Hematopoietic multipotent progenitor cell treated with erythropoietin and hydrocortisone succinate and interleukin-3 and kit ligand, for 6 days (in vitro differentiated cells): ENCODE data around the gene SEC22A.

ENCODE experiments used
- DNase-seq: peaks from one replicate; pipeline ENCODE4 v3.0.0-alpha.2; 2015

The SEC22A gene

DNA sequence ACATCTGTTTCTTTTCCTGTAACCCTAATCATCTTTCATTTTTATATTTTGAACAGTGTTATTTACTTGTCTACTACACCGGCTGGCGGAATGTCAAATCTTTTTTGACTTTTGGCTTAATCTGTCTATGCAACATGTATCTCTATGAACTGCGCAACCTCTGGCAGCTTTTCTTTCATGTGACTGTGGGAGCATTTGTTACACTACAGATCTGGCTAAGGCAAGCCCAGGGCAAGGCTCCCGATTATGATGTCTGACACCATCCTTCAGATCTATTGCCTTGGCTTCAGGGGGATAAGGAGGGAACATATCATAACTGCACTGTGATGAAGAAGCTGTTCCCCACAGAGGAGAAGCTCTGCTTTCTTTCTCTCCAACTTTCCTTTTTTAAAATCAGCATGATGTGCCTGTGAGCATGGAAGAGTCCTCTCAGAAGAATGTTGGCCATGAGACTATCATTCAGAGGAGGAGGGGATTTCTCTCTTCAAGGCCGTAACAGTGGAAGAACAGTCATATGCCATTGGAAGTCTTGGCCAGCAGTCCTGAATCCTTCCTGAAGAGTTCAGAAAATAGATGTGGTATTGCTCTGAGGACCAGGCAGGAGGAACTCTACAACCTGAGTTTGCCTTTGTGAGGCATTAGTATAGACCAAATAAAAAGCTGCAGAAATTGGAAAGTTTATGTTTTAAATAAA lies 69.9 kb downstream of the SEC22A start:
- no peak for DNase-seq

DNA sequence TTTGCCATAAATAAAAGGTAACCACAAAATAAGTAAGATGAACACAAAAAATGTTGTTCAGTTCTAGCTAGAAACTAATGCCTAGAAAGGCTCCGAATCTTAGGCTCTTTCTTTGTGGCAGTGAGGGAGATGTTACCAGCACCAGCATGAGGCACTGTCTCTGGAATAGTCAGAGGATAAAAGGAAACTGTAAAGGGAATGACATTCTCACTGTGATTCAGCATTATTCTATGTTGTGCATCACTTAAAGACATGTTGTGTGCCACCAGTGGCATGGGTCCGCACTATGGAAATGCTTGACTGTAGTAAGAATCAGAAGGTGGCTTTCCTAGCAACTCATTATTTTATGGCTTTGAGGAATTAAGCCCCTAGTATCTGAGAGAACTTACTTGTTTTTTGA lies 70.8 kb downstream of the SEC22A start:
- DNase-seq: no peak

DNA sequence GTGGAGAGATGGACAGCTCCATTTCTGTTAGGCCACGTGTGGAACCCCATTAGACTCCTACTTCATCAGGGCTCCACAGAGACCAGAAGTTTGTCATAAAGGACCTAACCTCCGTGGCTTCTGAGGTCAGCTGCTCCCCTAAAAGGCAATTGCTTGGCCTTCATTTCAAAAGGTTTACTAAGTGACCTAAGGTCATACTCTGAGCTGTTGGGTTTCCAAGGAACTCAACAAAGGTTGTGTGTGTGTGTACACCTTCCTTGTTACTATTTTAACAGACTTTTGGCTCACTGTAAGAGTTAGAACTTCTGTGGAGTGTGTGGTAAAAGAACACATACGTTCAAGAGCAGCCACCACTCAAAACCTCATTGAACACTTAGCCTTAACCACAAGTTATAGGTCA lies 73.9 kb downstream of the SEC22A start:
- DNase-seq: no peak

- DNase-seq: no peak
Measured at GRCh38 chr3:123276346-123277006, 74.7 kb downstream of the SEC22A start.

DNA sequence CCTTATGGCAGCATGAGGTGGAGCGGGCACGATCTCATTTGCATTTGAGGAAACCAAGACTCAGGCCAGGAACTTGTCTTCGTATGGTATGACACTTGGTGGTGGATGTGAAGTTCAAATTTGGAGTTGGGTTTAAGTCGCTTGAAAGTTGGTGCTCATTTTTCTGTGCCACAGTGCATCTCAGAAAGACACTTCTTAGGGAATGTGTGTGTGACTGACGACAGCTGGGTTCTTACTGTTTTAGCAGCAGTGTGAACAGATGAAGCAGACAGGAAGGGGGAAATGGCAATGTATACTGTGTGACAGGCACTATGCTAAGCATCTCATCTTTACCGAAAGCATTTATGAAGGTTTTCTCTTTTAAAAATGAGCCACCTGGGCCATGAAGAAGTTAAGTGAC lies 75.4 kb downstream of the SEC22A start:
- no peak for DNase-seq

- DNase-seq: no peak
Measured at GRCh38 chr3:123278446-123278845, 76.7 kb downstream of the SEC22A start.

DNA sequence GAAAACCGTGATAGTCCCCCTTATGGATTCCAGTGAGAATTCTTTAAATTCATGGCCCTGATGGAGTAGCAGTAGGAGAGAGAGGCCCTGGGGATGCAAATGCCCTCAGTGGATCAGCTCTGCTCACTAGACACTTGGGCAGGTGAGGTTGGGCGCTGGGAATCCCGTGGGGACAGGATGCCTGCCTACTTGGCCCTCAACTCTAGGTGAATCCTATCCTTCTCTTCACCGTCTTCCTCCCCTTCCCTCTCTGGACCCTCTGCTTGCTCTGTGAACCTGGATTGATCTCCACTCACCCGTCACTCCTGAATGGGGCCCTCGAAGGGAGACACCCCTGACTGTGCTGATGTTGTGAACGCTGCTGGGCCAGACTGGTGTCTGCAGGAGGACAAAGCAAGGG lies 77.4 kb downstream of the SEC22A start:
- no peak for DNase-seq

DNA sequence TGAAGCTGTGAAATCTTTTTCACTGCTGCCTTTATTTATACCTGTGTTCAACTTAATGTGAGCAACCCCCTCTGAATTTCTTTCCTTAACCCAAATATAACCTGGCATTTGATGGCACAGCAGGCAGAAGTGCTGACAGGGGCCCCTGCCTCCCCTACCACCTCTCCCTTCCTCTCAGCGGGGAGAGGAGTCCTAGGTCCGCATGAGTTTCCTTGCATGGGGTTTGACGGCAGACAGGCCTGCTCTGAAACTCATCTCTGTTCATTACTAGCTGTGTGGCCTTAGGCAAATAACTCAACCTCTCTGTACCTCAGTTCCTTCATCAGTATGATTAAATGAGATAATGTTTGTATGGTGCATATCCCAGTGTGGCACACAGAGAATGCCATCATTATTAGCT lies 79.7 kb downstream of the SEC22A start:
- no peak for DNase-seq

- DNase-seq: no peak
Measured at GRCh38 chr3:123281929-123282328, 80.2 kb downstream of the SEC22A start.

DNA sequence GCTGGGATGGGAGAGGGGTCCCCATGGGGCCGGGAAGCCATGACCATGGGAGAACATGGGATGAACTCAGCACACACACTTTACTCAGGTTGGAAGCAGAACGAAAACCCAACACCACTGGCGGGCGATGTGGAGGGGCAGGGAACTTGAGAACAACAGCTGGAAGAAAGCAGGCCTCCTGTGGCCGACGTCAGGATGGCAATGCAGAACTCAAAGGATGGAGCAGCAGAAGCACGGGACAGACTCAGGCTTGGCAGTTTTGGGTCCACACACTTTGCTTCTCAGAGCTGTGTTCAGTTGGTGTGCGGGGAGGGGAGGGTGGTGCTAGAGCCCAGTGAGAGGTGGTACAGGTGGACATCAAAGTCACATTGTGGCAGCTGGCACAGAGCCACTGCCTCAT lies 80.7 kb downstream of the SEC22A start:
- DNase-seq: no peak

DNA sequence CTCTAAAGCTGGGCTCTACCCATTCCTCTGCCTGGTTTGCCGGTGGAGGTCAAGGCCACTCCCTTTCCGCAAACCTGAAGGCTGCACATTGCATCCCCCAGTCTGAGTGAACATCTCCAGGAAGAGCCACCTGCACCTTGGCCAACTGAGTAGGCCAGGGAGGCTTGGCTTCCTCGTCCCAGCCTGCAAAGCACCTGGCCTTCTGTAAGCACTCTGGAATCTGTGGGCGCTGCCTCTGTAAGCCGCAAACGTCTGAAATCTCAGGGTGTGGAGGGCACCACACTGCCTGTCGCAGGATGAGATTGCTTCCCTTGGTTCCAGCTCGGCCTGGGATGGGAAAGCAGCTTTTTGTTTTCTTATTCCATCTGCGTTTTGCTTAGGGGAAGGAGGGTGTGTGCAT lies 81.3 kb downstream of the SEC22A start:
- no peak for DNase-seq

GRCh38 chr3:123283657-123284398 lies 82.1 kb downstream of the SEC22A start:
- no peak for DNase-seq

DNA sequence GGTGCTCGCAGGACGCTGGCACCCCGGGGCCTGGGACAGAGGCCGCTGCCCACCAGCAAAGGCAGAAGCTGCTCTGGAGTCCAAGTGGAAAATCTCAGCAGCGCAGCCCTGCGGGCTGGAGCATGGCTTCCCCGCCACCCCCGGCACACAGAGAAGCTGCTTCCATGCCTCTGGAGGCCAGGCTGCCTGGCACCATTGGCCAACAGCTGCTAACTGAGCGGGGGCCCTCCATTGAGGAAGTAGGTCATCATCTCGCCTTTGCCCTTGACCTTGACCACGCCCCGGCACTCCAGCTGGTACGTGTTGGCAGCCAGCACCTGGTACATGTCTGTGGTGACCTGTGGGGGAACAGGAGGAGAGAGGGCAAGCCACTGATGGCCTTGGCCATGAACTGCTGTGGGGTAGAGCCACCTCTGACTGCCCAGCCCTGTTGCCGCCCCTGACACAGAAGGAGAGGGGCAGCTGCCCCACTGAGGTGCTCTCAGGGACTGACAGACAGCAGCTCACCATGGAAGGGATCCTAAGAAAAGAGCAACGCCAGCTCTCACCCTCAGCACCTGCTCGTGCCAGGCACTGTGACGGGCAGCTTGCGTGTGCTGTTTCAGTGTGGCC lies 82.8 kb downstream of the SEC22A start:
- no peak for DNase-seq

DNA sequence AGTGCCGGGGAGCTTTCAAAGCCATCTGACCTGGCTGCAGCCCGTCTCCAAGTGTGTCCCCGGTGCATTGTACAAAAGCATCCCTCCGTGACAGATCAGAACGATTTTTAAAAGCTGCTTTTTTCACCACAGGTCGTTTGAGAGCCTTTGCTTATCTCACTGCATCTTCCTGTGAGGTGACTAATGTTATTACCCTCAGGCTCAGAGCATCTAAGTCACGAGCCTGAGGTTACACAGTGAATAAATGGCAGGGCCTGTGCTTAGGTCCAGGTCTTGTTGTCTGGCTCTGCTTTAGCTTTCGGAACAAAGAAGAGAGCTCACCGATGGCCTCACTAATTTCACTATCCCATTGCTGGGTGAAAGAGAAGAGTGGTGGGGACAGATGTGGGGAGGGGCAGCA lies 83.3 kb downstream of the SEC22A start:
- no peak for DNase-seq

DNA sequence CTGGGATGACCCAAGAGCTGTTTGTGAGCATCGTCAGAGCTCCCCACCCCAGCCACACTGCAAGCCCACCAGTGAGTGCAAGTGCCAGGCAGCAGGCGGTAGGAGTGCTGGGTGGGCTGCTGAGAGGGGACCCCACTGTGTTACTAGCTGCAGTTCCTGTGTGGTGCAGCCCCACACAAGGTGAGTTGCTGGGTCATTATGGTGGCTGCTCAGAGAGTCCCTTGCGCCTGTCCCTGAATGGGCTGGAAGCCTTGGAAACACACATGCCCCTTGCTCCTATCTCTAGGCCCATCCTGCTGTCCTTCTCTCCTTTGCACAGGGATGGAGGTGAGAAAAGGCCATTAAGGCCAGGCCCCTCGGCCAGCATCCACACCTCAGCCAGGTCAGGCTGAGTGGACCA lies 83.7 kb downstream of the SEC22A start:
- no peak for DNase-seq

DNA sequence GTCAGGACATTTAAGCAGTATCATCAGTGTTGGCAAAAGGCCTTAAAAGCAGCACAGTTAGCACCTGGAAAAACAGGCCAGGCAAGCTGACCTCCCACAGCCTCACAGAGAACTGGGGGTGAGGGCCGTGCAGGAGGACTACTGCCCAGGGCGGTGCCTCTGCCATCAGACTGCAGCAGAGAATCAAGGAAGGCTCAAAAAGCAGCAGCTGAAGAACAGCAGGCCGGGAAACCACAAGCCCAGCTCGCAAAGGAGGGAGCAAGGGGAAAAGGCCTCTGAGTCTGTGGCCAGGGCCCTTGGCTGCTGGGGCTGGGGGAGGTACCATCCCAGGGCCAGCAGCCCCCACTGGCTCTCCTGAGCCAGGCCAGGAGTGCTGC lies 84.2 kb downstream of the SEC22A start:
- no peak for DNase-seq

DNA sequence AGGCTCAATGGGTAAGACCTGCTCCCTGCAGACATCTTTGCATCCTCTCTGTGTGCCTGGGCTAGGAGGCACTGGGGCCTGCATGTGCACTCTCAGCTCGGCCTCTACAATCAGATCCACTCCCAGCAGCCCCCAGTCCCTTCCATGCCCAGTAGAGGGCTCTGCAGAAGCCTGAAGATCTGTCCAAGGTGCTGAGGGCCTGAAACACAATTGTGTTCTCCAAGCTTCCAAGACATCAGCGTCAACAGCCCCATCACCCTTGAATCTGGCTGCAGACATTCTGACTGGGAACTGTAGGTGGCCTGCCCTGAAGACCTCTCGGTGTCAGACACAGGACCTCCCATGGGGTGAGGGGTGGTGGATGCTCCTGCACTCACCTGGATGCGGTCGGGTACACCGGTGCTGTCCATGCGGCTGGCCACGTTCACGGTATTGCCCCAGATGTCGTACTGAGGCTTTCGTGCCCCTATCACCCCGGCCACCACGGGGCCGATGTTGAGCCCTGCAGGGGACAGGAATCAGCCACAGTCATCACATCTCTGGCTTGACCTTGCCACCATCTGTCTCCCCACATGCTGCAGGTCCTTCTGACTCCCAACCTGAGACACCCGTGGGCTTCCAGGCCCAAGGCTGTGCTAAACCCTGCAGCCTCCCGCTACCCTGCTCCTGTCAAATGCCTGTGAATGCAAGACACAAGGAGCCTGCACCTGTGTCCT lies 84.7 kb downstream of the SEC22A start:
- peak; percentile 89 for DNase-seq

GRCh38 chr3:123287051-123287961 lies 85.6 kb downstream of the SEC22A start:
- no peak for DNase-seq

- DNase-seq: no peak
Measured at GRCh38 chr3:123287962-123288302, 86.2 kb downstream of the SEC22A start.

- DNase-seq: no peak
Measured at GRCh38 chr3:123289391-123290106, 87.8 kb downstream of the SEC22A start.
